Measurements from ENCODE around the gene PLD3.

The PLD3 gene

DNA sequence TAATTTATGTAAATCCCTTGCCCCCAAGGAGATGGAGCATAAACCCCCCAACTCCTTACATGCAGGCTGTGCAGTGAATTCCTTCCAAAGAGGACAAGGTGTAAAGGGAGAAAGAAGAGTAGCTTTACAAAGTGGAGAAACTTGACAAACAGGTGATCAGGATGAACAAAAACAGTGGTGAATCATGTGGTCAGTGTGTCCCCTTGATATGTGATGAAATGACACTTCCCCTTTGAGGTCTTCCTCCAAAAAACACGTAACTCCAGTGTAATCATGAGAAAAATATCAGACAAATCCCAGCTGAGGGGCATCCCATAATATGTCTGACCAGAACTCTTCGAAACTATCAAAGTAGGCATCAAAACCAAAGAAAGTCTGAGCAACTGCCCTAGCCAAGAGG, 33.8 kb upstream of the PLD3 start:
- H2AFZ ChIP-seq (ENCODE audit: low read length) = no peak overlapping the region
- H3K4me3 ChIP-seq (ENCODE audit: low read depth, low read length, poor library complexity, severe bottlenecking) = no peak overlapping the region
- H3K27me3 ChIP-seq (ENCODE audit: insufficient read depth, low read length) = no peaks in the 10 kb centered on the region
- no peak for TF ChIP-seq CTCF (IDR thresholded peaks at IDR 0.05; ENCODE audit: low read length)
- TF ChIP-seq EZH2 (IDR thresholded peaks at IDR 0.05; ENCODE audit: borderline replicate concordance, low read length) = no peak
- H3K9me2 ChIP-seq (ENCODE audit: low read depth, low read length) = no peaks in the 10 kb centered on the region
- peaks cover 16% of the 10 kb centered on the region; the same call in 1 of the 2 replicates for H3K36me3 ChIP-seq (ENCODE audit: insufficient read depth, low read length)
- H3K4me1 ChIP-seq (ENCODE audit: insufficient read depth, low read length, severe bottlenecking) = no peaks in the 10 kb centered on the region
- H3K27ac ChIP-seq (ENCODE audit: low read depth, low read length, poor library complexity, severe bottlenecking) = no peak overlapping the region
- H3F3A ChIP-seq (ENCODE audit: insufficient read depth, low read length) = no peaks in the 10 kb centered on the region
- H3K9me3 ChIP-seq (ENCODE audit: low read length) = no peaks in the 10 kb centered on the region
- H3K9ac ChIP-seq (ENCODE audit: low read length) = no peak overlapping the region
- H3K79me2 ChIP-seq (ENCODE audit: insufficient read depth, low read length) = no peaks in the 10 kb centered on the region
- H3K4me2 ChIP-seq (ENCODE audit: low read length) = no peak overlapping the region
- no peaks in the 10 kb centered on the region for H4K20me1 ChIP-seq (ENCODE audit: insufficient read depth, low read length)

- Histone ChIP-seq H3K27me3 (ENCODE audit: insufficient read depth, low read length) (no peaks in the 10 kb centered on the region), H3K4me1 (ENCODE audit: insufficient read depth, low read length, severe bottlenecking) (no peaks in the 10 kb centered on the region), H4K20me1 (ENCODE audit: insufficient read depth, low read length) (no peaks in the 10 kb centered on the region), H3K36me3 (ENCODE audit: insufficient read depth, low read length) (peaks cover 22% of the 10 kb centered on the region), H3K9ac (ENCODE audit: low read length) (no peak overlapping the region), H3K4me3 (ENCODE audit: low read depth, low read length, poor library complexity, severe bottlenecking) (no peak overlapping the region), H2AFZ (ENCODE audit: low read length) (no peak overlapping the region), H3K27ac (ENCODE audit: low read depth, low read length, poor library complexity, severe bottlenecking) (no peak overlapping the region), H3K9me3 (ENCODE audit: low read length) (no peaks in the 10 kb centered on the region), H3K4me2 (ENCODE audit: low read length) (no peak overlapping the region), H3K79me2 (ENCODE audit: insufficient read depth, low read length) (no peaks in the 10 kb centered on the region), H3K9me2 (ENCODE audit: low read depth, low read length) (no peaks in the 10 kb centered on the region), H3F3A (ENCODE audit: insufficient read depth, low read length) (no peaks in the 10 kb centered on the region)
- TF ChIP-seq CTCF (IDR thresholded peaks at IDR 0.05; ENCODE audit: low read length) (no peak), EZH2 (IDR thresholded peaks at IDR 0.05; ENCODE audit: borderline replicate concordance, low read length) (no peak)
Measured at GRCh38 chr19:40315812-40316470, 32.6 kb upstream of the PLD3 start.

DNA sequence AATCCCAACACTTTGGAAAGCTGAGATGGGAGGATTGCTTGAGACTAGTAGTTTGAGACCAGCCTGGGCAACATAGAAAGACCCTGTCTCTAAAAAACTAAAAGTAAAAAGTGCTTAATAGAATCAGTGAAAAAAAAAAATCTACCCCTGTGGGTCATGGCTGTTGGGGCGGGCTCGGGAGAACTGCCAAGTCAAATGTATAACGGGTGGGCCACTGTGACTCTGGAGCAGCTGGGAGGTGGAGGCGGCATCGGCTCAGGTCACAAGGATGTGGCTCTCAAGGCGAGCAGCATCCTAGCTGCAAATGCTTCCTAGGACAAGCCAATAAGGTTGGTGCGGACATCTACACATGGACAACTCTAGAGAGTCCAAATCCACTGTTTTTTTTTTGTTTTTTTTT, 31.2 kb upstream of the PLD3 start:
- Histone ChIP-seq H4K20me1 (ENCODE audit: insufficient read depth, low read length) (no peaks in the 10 kb centered on the region), H3F3A (ENCODE audit: insufficient read depth, low read length) (no peaks in the 10 kb centered on the region), H3K9ac (ENCODE audit: low read length) (no peak overlapping the region), H3K9me2 (ENCODE audit: low read depth, low read length) (no peaks in the 10 kb centered on the region), H3K27ac (ENCODE audit: low read depth, low read length, poor library complexity, severe bottlenecking) (no peak overlapping the region), H3K4me3 (ENCODE audit: low read depth, low read length, poor library complexity, severe bottlenecking) (no peak overlapping the region), H3K9me3 (ENCODE audit: low read length) (no peaks in the 10 kb centered on the region), H3K4me2 (ENCODE audit: low read length) (no peak overlapping the region), H3K27me3 (ENCODE audit: insufficient read depth, low read length) (no peaks in the 10 kb centered on the region), H2AFZ (ENCODE audit: low read length) (no peak overlapping the region), H3K4me1 (ENCODE audit: insufficient read depth, low read length, severe bottlenecking) (no peaks in the 10 kb centered on the region), H3K36me3 (ENCODE audit: insufficient read depth, low read length) (peaks cover 36% of the 10 kb centered on the region), H3K79me2 (ENCODE audit: insufficient read depth, low read length) (no peaks in the 10 kb centered on the region)
- TF ChIP-seq EZH2 (IDR thresholded peaks at IDR 0.05; ENCODE audit: borderline replicate concordance, low read length) (no peak), CTCF (IDR thresholded peaks at IDR 0.05; ENCODE audit: low read length) (no peak)
